Spinal cord (tissue), 10 donors: ENCODE data around the gene NRDC. TPM values are rescaled to one million over a fixed set of nuclear protein-coding genes. Genes with fewer than 3 reads are reported as not detected.

ENCODE experiments used
- DNase-seq, 6 donors: peaks; one replicate each; pipeline versions ENCODE4 v3.0.0 to v3.0.0-alpha.2; 2013 to 2015; ENCODE audit warnings: low spot score in 6 of 6, low read depth in 4 of 6
- H3K27ac ChIP-seq: one replicate; pipeline ENCODE4 v1.5.1; 2013; ENCODE audit warnings: low read depth, low read length, control low read depth
- H3K27me3 ChIP-seq: one replicate; pipeline ENCODE4 v1.6.1; 2013; ENCODE audit warnings: low read length; ENCODE audit not compliant: control insufficient read depth, insufficient read depth
- H3K36me3 ChIP-seq: one replicate; pipeline ENCODE4 v1.6.1; 2013; ENCODE audit warnings: low read length; ENCODE audit not compliant: control insufficient read depth, insufficient read depth
- H3K4me1 ChIP-seq: one replicate; pipeline ENCODE4 v1.6.1; 2013; ENCODE audit warnings: low read length; ENCODE audit not compliant: control insufficient read depth, insufficient read depth
- H3K4me3 ChIP-seq: one replicate; pipeline ENCODE4 v1.5.1; 2013; ENCODE audit warnings: low read depth, low read length, control low read depth
- H3K9me3 ChIP-seq: one replicate; pipeline ENCODE4 v1.6.1; 2013; ENCODE audit warnings: low read length; ENCODE audit not compliant: control insufficient read depth, insufficient read depth
- WGBS: methylation state at CpG from one replicate; pipeline ENCODE4 v1.1.5; 2013; ENCODE audit warnings: missing lambda C conversion rate; ENCODE audit not compliant: insufficient coverage; 5-methylcytosine and 5-hydroxymethylcytosine counted together
- polyA plus RNA-seq, 2 donors: library from polyadenylated mRNA; unstranded; fragments of 120-200 nt; gene quantifications; one replicate each; pipeline ENCODE4 v1.2.1, GENCODE V29; 2013; ENCODE audit not compliant: insufficient read length in 2 of 2
- total RNA-seq, 2 donors: library from RNA; depleted of rRNA in 1 of 2; stranded (reverse); fragments of 120-200 nt in 1 of 2; fragments of >200 nt in 1 of 2; gene quantifications; one replicate each; pipeline versions ENCODE4 v1.2.3 to v1.2.4, GENCODE V29; 2013 to 2014
- donor health status: healthy.

NRDC gene
- total and polyA plus RNA-seq, 4 donors, result 89.3 to 146 (median 109) TPM

DNA sequence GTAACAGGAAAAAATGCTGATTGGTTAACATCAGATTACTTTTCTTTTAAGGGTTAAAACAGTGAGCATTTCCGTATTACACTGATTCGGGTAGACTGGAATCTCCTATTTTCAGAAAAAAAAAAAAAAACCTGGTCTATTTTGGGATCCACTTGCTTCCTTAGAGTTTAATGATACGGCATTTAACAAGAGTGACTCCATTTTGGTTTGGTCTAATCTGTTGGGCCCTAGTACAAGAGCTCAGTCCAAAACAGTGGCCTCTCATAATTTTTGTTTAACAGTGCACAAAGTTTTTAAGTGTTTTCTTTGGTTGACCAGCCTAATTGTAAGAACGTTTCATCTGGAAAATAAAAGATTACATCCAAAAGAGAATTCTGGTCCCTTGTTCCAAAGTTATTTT, 120.2 kb downstream of the NRDC start:
- H3K4me3 ChIP-seq, result no peak overlapping the region
- H3K9me3 ChIP-seq, result no peaks in the 10 kb centered on the region
- H3K36me3 ChIP-seq, result no peaks in the 10 kb centered on the region
- H3K4me1 ChIP-seq, result no peaks in the 10 kb centered on the region
- no peaks in the 10 kb centered on the region for H3K27me3 ChIP-seq
- H3K27ac ChIP-seq, result no peak overlapping the region
- no peak for DNase-seq
- WGBS, result 73% methylated on average over 3 of the region's 4 CpGs

DNA sequence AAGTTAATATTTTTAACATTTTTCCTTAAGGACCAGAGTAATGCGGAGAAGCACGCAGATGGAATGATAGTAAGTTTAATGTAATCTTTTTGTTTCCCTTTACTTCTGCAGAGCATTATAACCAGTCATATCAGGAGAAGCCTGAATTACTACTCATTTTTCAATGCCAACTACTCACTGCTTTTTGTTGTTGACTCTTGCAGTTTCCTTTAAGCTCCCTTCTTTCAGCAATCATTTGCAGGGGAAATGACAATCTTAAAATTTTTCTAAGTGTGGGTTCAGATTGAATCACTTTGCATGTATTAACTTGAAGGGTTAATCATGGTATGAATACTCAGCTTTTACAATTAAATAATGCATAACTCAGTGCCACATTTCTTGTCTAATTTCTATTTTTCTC, 122.2 kb downstream of the NRDC start:
- H3K4me3 ChIP-seq, result no peak overlapping the region
- H3K27ac ChIP-seq, result no peak overlapping the region
- no peaks in the 10 kb centered on the region for H3K27me3 ChIP-seq
- no peaks in the 10 kb centered on the region for H3K4me1 ChIP-seq
- DNase-seq, result no peak
- no peaks in the 10 kb centered on the region for H3K36me3 ChIP-seq
- WGBS, result no CpG with 5 or more reads among the region's 2 CpGs
- no peaks in the 10 kb centered on the region for H3K9me3 ChIP-seq

DNA sequence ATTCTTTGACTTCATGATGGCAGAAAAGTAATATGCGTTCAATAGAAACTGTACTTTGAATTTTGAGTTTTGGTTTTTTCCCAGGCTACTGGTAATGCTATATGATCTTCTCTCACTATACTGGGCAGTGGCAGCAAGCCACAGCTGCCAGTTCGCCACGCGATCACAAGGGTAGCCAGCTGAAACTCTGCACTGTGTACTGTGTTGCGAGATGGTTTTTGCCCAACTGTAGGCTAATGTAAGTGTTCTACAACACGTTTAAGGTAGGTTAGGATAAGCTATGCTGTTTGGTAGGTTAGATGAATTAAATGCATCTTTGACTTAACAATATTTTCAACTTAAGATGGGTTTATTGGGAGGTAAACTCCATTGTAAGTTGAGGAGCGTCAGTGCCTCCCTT, 123.1 kb downstream of the NRDC start:
- Histone ChIP-seq H3K27me3 (no peaks in the 10 kb centered on the region), H3K9me3 (no peaks in the 10 kb centered on the region), H3K36me3 (no peaks in the 10 kb centered on the region), H3K4me3 (no peak overlapping the region), H3K27ac (no peak overlapping the region), H3K4me1 (no peaks in the 10 kb centered on the region)
- 95% methylated on average over 4 of the region's 7 CpGs for WGBS
- no peak for DNase-seq

DNA sequence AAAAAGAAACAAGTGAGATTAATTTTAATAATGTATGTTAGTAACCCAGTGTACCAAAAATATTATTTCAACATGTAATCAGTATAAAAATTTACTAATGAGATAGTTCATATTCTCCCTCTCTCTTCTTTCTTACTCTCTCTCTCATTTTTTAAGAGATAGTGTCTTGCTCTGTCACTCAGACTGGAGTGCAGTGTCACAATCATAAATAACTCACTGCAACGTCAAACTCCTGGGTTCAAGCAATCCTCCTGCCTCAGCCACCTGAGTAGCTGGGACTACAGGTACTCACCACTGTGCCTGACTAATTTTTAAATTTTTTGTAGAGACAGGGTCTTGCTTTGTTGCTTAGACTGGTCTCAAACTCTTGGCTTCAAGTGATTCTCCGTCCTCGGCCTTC, 123.9 kb downstream of the NRDC start:
- no peaks in the 10 kb centered on the region for H3K4me1 ChIP-seq
- 92% methylated on average over 2 of the region's 3 CpGs for WGBS

GRCh38 chr1:51753969-51754368, 124.6 kb downstream of the NRDC start:
- Histone ChIP-seq H3K4me3 (no peak overlapping the region), H3K27ac (no peak overlapping the region), H3K27me3 (no peaks in the 10 kb centered on the region), H3K4me1 (no peaks in the 10 kb centered on the region), H3K36me3 (no peaks in the 10 kb centered on the region), H3K9me3 (no peaks in the 10 kb centered on the region)
- DNase-seq, result no peak

More for the DNA sequence above, 123.9 kb downstream of the NRDC start:
- H3K27ac ChIP-seq, result no peak overlapping the region
- no peaks in the 10 kb centered on the region for H3K27me3 ChIP-seq
- H3K9me3 ChIP-seq, result no peaks in the 10 kb centered on the region
- no peak for DNase-seq
- no peak overlapping the region for H3K4me3 ChIP-seq
- H3K36me3 ChIP-seq, result no peaks in the 10 kb centered on the region

DNA sequence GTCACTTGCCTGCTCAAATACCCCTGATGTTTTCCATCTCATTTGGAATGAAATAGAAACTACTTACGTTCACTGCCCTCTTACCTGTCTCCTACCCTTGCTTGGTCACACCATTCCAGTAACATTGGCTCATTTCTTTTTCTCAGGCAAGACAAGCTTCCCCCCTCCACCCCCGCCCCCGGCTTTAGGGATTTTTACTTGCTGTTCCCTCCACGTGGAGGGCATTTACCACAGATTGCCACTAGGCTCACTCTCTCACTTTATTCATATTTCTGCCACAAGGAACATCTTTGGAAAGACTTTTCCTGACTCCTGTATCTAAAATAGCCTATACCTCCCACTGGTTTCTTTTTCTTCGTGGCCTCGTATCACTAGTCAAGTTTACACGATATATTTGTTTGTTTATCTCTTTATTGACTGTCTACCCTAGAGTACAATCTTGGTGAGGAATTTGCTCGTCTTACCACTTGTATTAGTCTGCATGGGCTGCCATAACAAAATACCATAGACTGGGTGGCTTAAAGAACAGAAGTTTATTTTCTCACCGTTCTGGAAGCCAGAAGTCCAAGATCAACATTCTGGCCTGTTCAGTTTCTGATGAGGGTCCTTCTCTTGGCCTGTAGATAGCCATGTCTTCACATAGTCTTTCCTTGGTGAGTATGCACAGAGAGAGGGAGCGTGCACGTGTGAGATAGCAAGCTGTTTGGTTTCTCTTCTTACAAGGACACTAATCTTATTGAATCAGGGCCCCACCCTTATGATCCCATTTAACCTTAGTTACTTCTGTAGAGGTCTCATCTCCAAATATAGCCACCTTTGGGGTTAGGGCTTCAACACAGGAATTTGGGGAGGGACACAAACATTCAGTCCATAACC, 126.2 kb downstream of the NRDC start:
- H3K9me3 ChIP-seq, result no peaks in the 10 kb centered on the region
- no peak overlapping the region for H3K27ac ChIP-seq
- H3K4me1 ChIP-seq, result no peaks in the 10 kb centered on the region
- 87% methylated on average over 5 of the region's 11 CpGs for WGBS
- no peak for DNase-seq
- H3K4me3 ChIP-seq, result no peak overlapping the region
- H3K27me3 ChIP-seq, result no peaks in the 10 kb centered on the region
- H3K36me3 ChIP-seq, result peaks cover 2% of the 10 kb centered on the region

GRCh38 chr1:51750729-51751128, 127.8 kb downstream of the NRDC start:
- peaks cover 2% of the 10 kb centered on the region for H3K36me3 ChIP-seq
- H3K4me1 ChIP-seq, result no peaks in the 10 kb centered on the region
- no peaks in the 10 kb centered on the region for H3K9me3 ChIP-seq
- H3K27me3 ChIP-seq, result no peaks in the 10 kb centered on the region
- DNase-seq, result no peak
- no peak overlapping the region for H3K4me3 ChIP-seq
- 100% methylated on average over 1 of the region's 1 CpG for WGBS
- H3K27ac ChIP-seq, result no peak overlapping the region

DNA sequence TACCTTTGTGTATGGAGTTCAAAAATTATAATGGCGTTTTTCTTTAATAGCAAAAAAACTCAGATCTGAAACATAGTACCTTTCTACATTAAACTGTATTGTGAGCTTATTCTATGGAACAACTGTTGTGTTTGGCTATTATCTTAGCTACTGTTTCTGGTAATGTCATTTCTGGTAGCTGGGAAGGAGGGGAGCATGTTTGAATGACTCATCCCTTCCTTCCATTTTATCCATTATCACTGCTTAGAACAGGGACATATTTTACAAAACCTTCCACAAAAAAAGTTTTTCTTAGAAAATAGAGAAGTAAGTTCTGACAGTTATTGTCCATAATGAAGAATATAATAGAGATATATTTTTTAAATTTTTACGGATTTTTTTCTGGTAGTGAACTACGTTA, 128.3 kb downstream of the NRDC start:
- Histone ChIP-seq H3K27ac (no peak overlapping the region), H3K36me3 (peaks cover 2% of the 10 kb centered on the region), H3K4me1 (no peaks in the 10 kb centered on the region), H3K4me3 (no peak overlapping the region), H3K27me3 (no peaks in the 10 kb centered on the region), H3K9me3 (no peaks in the 10 kb centered on the region)
- no peak for DNase-seq
- no CpG with 5 or more reads among the region's 3 CpGs for WGBS

- Histone ChIP-seq H3K27ac (no peak overlapping the region), H3K36me3 (peaks cover 2% of the 10 kb centered on the region), H3K4me3 (no peak overlapping the region), H3K9me3 (no peaks in the 10 kb centered on the region), H3K27me3 (no peaks in the 10 kb centered on the region), H3K4me1 (no peaks in the 10 kb centered on the region)
- 100% methylated on average over 1 of the region's 3 CpGs for WGBS
- no peak for DNase-seq
These were observed 129.4 kb downstream of the NRDC start for GRCh38 chr1:51749151-51749550.

DNA sequence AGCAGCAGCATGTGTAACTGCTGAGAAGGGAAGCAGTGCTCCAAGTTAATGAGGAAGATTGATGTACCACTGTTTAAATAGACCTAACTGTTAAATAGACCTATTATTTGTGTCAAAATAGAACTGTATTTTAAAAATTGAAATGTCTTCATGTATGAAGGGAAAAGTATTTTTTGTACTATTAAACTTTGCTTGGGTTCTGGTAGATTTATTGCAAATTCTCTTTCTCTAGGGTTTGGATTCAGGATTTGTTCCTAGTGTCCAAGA, 133.3 kb downstream of the NRDC start:
- no peak for DNase-seq
- Histone ChIP-seq H3K4me3 (no peak overlapping the region), H3K27me3 (no peaks in the 10 kb centered on the region), H3K27ac (no peak overlapping the region), H3K4me1 (no peaks in the 10 kb centered on the region), H3K9me3 (no peaks in the 10 kb centered on the region), H3K36me3 (peaks cover 2% of the 10 kb centered on the region)
